GM10248 (cell line): Measurements from ENCODE around the gene SMYD3.

Experiments used
- CTCF ChIA-PET: fragments of 300-600 bp; sonication (Branson Sonifier 250); formaldehyde crosslinking; extraction: SDS; loops from one replicate; lab custom pipeline; 2021; ENCODE audit warnings: antibody characterized with exemption; lab: Yijun Ruan, JAX
- POLR2A ChIA-PET: fragments of 350-650 bp; sonication (Branson Sonifier 250); formaldehyde crosslinking; extraction: SDS; loops from one replicate; lab custom pipeline; 2020; ENCODE audit warnings: antibody characterized with exemption; lab: Yijun Ruan, JAX
- DNase-seq: peaks from one replicate; pipeline ENCODE4 v3.0.0; 2012; ENCODE audit errors: extremely low spot score
- TF ChIP-seq, protein P1 (sequence below): IDR thresholded peaks from 2 replicates; pipeline ENCODE4 v1.5.1; 2012; ENCODE audit warnings: mild to moderate bottlenecking, low read depth; ENCODE audit errors: extremely low read depth, missing control alignments, control extremely low read depth

The SMYD3 gene

DNA sequence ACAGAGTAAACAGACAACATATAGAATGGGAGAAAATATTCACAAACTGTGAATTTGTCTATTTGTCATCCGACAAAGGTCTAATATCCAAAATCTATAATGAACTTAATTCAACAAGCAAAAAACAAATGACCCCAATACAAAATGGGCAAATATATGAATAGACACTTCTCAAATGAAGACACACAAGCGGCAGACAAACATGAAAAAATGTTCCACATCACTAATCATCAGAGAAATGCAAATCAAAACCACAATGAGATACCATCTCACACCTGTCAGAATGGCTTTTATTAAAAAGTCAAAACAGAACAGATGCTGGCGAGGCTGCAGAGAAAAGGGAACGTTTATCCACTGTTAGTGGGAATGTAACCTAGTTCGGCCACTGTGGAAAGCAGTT is 72.7 kb downstream of the SMYD3 start:
- no peak for DNase-seq
- POLR2A ChIA-PET, result no interaction called here
- CTCF ChIA-PET, result interaction anchor here (0.9 kb wide), 1 partner anchor 9 kb away, joined by 3 read pairs; no protein-coding TSS in a partner anchor
- TF ChIP-seq, protein P1, sequence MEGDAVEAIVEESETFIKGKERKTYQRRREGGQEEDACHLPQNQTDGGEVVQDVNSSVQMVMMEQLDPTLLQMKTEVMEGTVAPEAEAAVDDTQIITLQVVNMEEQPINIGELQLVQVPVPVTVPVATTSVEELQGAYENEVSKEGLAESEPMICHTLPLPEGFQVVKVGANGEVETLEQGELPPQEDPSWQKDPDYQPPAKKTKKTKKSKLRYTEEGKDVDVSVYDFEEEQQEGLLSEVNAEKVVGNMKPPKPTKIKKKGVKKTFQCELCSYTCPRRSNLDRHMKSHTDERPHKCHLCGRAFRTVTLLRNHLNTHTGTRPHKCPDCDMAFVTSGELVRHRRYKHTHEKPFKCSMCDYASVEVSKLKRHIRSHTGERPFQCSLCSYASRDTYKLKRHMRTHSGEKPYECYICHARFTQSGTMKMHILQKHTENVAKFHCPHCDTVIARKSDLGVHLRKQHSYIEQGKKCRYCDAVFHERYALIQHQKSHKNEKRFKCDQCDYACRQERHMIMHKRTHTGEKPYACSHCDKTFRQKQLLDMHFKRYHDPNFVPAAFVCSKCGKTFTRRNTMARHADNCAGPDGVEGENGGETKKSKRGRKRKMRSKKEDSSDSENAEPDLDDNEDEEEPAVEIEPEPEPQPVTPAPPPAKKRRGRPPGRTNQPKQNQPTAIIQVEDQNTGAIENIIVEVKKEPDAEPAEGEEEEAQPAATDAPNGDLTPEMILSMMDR, result no peak

DNA sequence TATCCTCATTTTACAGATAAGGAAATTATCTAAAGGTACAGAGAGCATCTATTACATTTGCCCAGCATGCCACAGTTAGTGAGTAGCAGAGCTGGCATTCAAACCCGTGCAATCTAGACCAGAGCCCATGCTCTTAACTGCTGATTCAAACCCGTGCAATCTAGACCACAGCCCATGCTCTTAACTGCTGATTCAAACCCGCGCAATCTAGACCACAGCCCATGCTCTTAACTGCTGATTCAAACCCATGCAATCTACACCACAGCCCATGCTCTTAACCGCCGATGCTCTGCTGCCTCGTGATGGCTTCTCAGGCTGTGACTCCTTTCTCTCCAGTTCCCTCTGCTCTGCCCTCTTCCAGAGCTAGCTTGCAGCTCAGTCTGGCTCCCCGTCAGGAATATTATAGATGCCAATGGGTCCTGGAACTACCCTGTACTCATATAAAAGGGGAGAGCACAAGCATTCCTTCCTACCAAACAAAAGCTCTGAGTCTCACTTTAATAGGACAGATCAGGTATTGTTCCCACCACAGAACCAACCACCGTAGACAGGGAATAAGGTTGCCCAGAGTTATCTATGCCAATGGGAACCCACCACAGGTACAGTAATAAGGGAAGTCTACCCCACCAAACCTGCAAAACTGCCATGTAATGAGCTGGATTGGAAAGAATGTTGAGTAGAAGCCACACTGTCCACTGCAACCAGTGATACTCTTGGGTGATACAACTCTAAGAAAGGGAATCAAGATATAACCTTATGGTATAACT is 78.4 kb downstream of the SMYD3 start:
- CTCF ChIA-PET, result no interaction called here

DNA sequence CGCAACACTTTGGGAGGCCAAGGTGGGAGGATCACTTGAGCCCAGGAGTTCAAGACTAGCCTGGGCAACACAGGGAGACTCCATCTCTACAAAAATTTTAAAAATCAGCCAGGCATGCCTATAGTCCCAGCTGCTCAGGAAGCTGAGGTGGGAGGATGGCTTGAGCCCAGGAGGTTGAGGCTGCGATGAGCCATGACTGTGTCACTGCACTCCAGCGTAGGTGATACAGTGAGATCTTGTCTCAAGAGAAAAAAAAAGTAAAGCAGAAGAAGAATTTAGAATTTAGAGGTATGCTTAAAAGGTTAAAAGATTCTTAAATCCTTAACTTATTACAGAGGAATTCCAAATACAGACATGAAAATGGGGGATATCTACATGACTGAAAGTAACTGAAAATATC is 79.5 kb downstream of the SMYD3 start:
- no peak for DNase-seq
- ChIA-PET POLR2A (no interaction called here), CTCF (no interaction called here)
- TF ChIP-seq, protein P1, result no peak

More for the DNA sequence above, 78.4 kb downstream of the SMYD3 start:
- POLR2A ChIA-PET, result no interaction called here
- DNase-seq, result no peak
- TF ChIP-seq, protein P1, result no peak

DNA sequence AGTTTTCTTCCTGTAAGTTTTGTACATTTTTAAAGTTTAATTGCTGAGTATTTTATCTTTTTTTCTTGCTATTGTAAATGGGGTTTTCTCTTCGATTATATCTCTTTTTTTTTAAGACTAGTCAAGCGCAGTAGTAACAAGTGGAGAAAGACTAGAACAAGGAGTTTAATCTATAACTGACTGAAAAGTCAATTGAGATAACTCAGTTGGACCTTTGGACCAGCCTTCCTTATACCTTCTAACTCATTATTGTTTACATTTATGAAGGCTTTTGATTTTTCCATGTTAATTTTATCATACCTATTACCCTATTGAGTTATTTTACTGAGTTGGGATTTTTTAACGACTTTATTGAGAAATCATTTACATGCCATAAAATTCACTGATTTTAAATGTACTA is 81.2 kb downstream of the SMYD3 start:
- ChIA-PET CTCF (interaction anchor here (1.1 to 1.6 kb wide), 2 partner anchors 9 to 25 kb away, joined by 3 to 4 read pairs; no protein-coding TSS in a partner anchor), POLR2A (no interaction called here)
- DNase-seq, result no peak
- TF ChIP-seq, protein P1, result no peak

DNA sequence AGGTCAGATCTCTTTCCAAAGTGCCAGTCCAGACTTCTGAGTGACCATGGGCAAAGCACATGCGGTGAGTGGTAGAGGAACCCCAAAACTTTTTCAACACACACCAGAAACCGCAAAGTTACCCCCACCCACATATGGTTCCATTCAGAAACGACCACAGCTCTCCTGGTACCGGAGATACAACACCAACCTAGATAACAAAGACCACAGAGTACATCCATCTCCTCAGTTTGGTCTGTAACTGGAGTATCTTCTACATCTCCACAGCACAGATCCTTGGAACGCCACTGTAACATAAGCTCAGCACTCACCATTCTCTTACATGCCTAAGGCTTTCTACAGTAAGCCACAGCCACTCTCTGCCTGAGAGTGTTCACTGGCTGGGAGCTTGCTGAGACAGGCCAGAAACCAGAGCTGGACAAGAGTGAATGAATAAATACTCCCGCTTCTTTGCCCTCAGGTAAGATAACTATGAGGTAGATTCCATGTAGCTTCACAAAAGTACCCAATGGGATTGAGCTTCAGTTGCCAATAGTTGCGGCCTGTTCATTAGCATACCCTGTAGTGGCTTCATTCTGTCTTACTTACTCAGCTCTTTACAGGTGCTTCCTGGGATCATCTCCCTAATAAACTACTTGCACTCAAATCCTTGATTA is 81.8 kb downstream of the SMYD3 start:
- TF ChIP-seq, protein P1, result no peak
- ChIA-PET POLR2A (no interaction called here), CTCF (interaction anchor here (1.1 to 1.6 kb wide), 2 partner anchors 9 to 26 kb away, joined by 3 to 4 read pairs; no protein-coding TSS in a partner anchor)
- no peak for DNase-seq

DNA sequence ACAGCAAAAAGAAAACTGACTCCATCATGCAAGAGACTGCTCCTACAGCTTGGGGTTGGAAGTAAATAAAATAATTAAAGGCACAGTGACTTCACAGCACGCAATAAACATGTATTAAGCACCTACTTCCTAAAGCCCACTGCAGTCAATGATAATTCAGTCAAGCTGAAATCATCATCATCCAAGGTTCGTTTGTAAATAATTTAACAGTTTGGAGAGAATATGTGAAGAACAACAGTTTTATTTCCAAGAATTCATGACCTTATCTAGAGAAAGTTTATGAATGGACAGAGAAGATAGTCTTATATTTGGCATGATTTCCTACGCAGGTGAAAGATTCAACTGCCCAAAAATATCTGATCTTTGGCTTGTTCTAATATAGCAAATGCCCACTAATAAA is 86.8 kb downstream of the SMYD3 start:
- CTCF ChIA-PET, result interaction anchor here (1.4 to 1.5 kb wide), 2 partner anchors 12 to 26 kb away, joined by 4 to 5 read pairs; no protein-coding TSS in a partner anchor
- POLR2A ChIA-PET, result no interaction called here
- DNase-seq, result no peak
- TF ChIP-seq, protein P1, result no peak
